Muscle of arm (tissue), 12 donors: ENCODE data around the gene AICDA. TPM values are rescaled to one million over a fixed set of nuclear protein-coding genes. Genes with fewer than 3 reads are reported as not detected.
"Not testable (repeated sequence)": the region's sequence is repeated elsewhere in the genome, so short reads cannot be mapped to it uniquely, and the experiment has no call there.

Experiments used
- DNase-seq: peaks from one replicate; pipeline ENCODE4 v3.0.0-alpha.2; 2013
- polyA plus RNA-seq, 12 donors: library from polyadenylated mRNA; unstranded; fragments of 120-200 nt; gene quantifications; one replicate each; pipeline ENCODE4 v1.2.1, GENCODE V29; 2013; ENCODE audit not compliant: insufficient read length in 12 of 12

Gene AICDA
- polyA plus RNA-seq, 12 donors, result 0.17 to 0.72 (median 0.39) TPM; not detected in 2

DNA sequence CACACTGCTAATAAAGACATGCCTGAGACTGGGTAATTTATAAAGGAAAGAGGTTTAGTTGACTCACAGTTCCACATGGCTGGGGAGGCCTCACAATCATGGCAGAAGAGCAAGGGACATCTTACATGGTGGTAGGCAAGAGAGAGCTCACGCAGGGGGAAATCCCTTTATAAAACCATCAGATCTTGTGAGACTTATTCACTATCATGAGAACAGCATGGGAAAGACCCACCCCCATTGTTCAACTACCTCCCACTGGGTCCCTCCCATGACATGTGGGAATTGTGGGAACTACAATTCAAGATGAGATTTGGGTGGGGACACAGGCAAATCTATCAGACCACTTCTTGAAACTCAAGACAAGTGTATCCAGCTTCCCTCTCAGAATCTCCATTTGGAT lies 1.2 kb upstream of the AICDA start:
- DNase-seq, result not testable (repeated sequence)

- peak; percentile 56 for DNase-seq
These were observed 3.5 kb downstream of the AICDA start for GRCh38 chr12:8609061-8609570.

DNA sequence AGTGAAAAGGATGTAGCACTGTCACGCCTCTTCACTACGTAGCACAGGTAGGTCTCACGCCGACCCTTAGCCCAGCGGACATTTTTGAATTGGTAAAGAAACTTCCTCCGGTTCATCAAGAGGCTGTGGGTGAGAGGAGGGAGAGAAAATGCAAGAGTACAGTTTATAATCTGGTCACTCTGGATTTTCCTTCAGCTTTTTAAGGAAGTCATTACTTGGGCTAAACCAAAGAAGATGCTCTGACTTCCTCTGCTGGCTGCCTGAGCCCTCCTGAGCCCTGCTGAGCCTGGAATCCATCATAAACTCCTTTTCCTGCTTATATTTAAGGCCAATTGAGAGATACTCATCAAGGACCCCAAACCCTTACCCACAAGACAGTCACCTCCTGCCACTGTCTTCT lies 5.8 kb downstream of the AICDA start:
- DNase-seq, result no peak

GRCh38 chr12:8605057-8605456 lies 7.6 kb downstream of the AICDA start:
- no peak for DNase-seq

- DNase-seq, result no peak
These were observed 8.8 kb downstream of the AICDA start for GRCh38 chr12:8603856-8604255.

GRCh38 chr12:8603286-8603685 lies 9.4 kb downstream of the AICDA start:
- no peak for DNase-seq

GRCh38 chr12:8596561-8596960 lies 16.1 kb downstream of the AICDA start:
- no peak for DNase-seq

GRCh38 chr12:8594072-8594471 lies 18.6 kb downstream of the AICDA start:
- DNase-seq, result no peak

- no peak for DNase-seq
These were observed 19.4 kb downstream of the AICDA start for GRCh38 chr12:8593246-8593645.

DNA sequence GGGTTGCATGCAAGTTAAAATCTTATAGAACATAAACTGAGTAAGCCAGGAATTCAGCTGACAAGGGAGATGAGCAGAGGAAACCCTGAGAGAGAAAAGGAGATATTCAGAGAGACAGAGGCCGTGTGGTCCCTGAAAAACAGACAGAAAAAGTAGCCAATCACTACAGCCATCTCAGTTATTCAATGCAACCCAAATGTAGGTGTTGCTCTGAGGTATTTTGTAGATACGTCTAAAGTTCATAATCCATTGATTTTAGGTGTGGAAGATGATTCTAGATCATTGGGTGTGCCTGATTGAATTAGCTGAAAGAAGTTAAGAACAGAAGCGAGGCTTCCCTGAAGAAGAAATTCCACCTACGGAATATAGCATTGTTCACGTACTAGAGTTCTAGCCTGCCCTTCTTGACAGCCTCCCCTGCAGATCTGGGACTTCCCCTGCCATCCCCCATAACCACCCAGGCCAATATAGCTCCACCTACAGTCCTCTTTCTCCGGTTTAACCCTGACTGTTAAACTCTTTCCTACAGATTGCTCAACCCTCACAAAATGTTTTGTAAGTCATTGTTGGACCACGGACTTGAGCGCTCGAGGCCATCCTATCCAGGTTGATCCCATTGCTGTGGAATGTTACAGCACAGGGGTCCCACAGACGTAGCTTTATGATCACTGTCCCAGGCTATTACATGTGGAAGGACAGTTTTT lies 21.7 kb downstream of the AICDA start:
- DNase-seq, result no peak

DNA sequence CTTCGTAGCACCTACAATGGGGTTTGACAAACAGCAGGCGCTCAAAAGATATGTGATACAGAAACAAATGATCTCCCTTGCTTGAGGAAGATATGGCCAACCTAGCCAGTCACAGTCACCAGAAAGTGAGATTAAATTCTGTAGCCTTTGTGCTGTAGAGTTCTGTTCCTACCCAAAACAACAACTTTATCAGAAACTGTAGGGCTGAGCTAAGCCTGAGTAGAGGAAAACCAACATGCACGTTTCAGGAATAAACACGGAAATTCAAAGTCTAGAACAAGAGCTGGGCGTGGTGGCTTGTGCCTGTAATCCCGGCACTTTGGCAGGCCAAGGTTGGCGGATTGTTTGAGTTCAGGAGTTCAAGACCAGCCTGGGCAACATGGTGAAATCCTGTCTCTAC lies 23.0 kb downstream of the AICDA start:
- DNase-seq, result no peak

DNA sequence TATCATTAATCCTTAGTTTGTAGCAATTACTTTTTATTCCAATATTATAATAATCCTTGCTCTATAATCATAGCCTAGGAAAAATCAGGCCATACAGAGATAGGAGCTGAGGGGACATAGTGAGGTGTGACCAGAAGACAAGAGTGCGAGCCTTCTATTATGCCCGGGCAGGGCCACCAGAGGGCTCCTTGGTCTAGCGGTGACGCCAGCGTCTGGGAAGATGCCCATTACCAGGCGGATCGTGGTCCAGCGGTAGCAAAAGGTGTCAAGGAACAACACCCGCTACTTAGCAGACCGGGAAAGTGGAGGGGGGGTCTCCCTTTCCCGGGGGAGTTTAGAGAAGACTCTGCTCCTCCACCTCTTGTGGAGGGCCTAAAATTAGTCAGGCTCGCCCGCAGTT lies 28.2 kb downstream of the AICDA start:
- not testable (repeated sequence) for DNase-seq

- DNase-seq, result peak; percentile 25
These were observed 28.7 kb downstream of the AICDA start for GRCh38 chr12:8584004-8584403.

- DNase-seq, result no peak
These were observed 31.4 kb downstream of the AICDA start for GRCh38 chr12:8581098-8581784.

GRCh38 chr12:8577879-8578278 lies 34.8 kb downstream of the AICDA start:
- no peak for DNase-seq

DNA sequence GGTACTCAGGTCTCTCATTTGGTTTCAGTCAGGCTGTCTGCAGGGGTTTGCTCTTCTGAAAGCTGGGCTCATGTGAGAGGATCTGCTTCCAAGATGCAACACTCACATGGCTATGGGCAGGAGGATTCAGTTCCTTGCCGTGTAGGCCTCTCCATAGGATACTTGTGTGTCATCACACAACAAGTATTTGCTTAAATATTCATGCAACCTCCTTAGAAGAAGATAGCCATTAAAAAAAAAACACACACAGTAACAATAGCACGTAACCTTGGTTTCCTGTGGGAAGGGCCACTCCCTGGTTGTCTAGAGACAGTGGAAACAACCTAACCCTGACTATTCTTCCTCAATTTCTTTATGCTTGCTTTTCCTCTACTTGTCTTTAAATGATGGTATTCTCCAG lies 40.2 kb downstream of the AICDA start:
- no peak for DNase-seq

- DNase-seq, result no peak
These were observed 46.1 kb downstream of the AICDA start for GRCh38 chr12:8566525-8566924.

DNA sequence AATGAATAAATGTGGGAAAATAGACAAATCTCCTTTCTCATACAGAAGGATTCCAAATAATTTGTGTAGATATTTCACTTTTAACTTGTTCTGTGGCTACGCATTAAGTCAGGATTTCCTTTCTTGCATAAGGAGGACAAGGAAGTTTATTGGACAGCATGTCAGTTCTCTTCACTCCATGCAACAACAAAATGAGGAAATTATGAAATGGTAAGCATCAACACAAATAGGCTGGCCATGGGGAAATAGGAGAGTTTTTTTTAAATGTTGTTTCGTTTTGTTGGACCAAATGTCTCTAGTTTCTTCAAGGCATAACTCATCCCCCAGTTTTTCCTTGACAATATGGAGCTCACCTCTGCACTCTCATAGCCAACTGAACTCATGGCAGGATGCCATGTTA lies 46.6 kb downstream of the AICDA start:
- DNase-seq, result not testable (repeated sequence)

- DNase-seq, result no peak
These were observed 48.0 kb downstream of the AICDA start for GRCh38 chr12:8564656-8565055.

GRCh38 chr12:8563356-8563755 lies 49.3 kb downstream of the AICDA start:
- no peak for DNase-seq

- DNase-seq, result no peak
These were observed 50.3 kb downstream of the AICDA start for GRCh38 chr12:8562310-8562709.

GRCh38 chr12:8561011-8561410 lies 51.6 kb downstream of the AICDA start:
- DNase-seq, result no peak

DNA sequence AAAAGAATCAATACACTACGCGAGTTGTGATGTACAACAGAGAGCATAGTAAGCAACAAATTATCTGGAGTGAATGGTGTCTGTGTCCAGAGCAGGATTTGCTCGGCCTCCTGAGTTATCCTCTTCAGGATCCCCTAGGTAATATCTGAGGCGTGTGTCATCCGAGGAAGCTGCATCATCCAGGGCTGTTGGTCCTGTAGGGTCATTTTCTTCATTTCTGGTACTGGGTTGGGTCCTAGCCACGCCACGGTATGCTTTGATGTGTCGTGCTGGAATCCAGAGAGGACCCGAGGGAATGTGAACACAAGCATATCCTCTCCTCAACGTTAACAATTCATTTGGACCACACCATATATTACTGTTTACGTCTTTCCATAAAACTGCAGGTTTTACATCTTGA lies 53.0 kb downstream of the AICDA start:
- no peak for DNase-seq
